H1 (cell line): ENCODE data around the gene GLCE. TPM values are rescaled to one million over a fixed set of nuclear protein-coding genes. Genes with fewer than 3 reads are reported as not detected.

ENCODE experiments used
- CEBPB ChIP-seq: IDR thresholded peaks from 2 replicates; pipeline ENCODE4 v1.6.1; 2012; ENCODE audit warnings: low read depth, low read length
- JUND ChIP-seq: IDR thresholded peaks from 2 replicates; pipeline ENCODE4 v1.6.1; 2011; ENCODE audit warnings: mild to moderate bottlenecking, improper control_type of control experiment, low read length
- KDM1A ChIP-seq: fragments of 200-600, 300-600 bp; sonication (generic); IDR thresholded peaks from 2 replicates; pipeline ENCODE4 v1.7.1; 2016; ENCODE audit warnings: mild to moderate bottlenecking, low read length, borderline replicate concordance
- NRF1 ChIP-seq: IDR thresholded peaks from 2 replicates; pipeline ENCODE4 v1.6.1; 2011; ENCODE audit warnings: mild to moderate bottlenecking, low read depth, low read length, improper control_type of control experiment
- POU5F1 ChIP-seq: IDR thresholded peaks from 2 replicates; pipeline ENCODE4 v1.6.1; 2011; ENCODE audit warnings: low read depth, mild to moderate bottlenecking, low read length, moderate library complexity
- polyA plus RNA-seq, 7 experiments: library from polyadenylated mRNA; depleted of rRNA in 3 of 7; stranded (reverse) in 5 of 7; unstranded in 2 of 7; fragments of >200 nt in 5 of 7; fragments of 200-250 nt in 2 of 7; gene quantifications; 1 replicate in 5 of 7; 2 replicates in 1 of 7; 4 replicates in 1 of 7; pipeline versions ENCODE4 v1.2.1 to v1.2.3, GENCODE V29; 2011 to 2013; ENCODE audit warnings: missing spikeins in 2 of 7, mixed read lengths in 2 of 7
- total RNA-seq: library from RNA; stranded (reverse); fragmentation: NEBNext Ultra II Directional; extraction: Animal tissue kit (Norgen Biotek cat#: 25700); gene quantifications from 2 replicates; pipeline ENCODE4 v1.2.1, GENCODE V29; 2021
- TF ChIP-seq, protein P1 (sequence below), 3 experiments: IDR thresholded peaks; 1 replicate in 2 of 3; 2 replicates in 1 of 3; pipeline versions ENCODE4 v1.5.1 to v1.6.1; 2011; ENCODE audit warnings: low read length in 3 of 3, mild to moderate bottlenecking in 3 of 3, inconsistent platforms in 2 of 3, low read depth in 1 of 3, moderate library complexity in 1 of 3; ENCODE audit not compliant: insufficient read depth in 1 of 3; ENCODE audit errors: control extremely low read depth in 1 of 3

GLCE gene
- total and polyA plus RNA-seq, 2 of the 8 experiments (the other 6 are each of a cell fraction or from before 2014, with no cell fraction given) = 17.1 to 22.7 TPM

- TF ChIP-seq, protein P1, sequence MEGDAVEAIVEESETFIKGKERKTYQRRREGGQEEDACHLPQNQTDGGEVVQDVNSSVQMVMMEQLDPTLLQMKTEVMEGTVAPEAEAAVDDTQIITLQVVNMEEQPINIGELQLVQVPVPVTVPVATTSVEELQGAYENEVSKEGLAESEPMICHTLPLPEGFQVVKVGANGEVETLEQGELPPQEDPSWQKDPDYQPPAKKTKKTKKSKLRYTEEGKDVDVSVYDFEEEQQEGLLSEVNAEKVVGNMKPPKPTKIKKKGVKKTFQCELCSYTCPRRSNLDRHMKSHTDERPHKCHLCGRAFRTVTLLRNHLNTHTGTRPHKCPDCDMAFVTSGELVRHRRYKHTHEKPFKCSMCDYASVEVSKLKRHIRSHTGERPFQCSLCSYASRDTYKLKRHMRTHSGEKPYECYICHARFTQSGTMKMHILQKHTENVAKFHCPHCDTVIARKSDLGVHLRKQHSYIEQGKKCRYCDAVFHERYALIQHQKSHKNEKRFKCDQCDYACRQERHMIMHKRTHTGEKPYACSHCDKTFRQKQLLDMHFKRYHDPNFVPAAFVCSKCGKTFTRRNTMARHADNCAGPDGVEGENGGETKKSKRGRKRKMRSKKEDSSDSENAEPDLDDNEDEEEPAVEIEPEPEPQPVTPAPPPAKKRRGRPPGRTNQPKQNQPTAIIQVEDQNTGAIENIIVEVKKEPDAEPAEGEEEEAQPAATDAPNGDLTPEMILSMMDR (IDR thresholded peaks at IDR 0.05; ENCODE audit: control extremely low read depth in 1 of 3, insufficient read depth in 1 of 3, low read depth in 1 of 3, low read length in 3 of 3) = no peak
- no peak for TF ChIP-seq POU5F1
- TF ChIP-seq CEBPB = no peak
- no peak for TF ChIP-seq JUND
- TF ChIP-seq KDM1A = no peak
- TF ChIP-seq NRF1 = no peak
Observed at GRCh38 chr15:69170597-69170996, 10.2 kb downstream of the GLCE start (continued).
